GM18909 (cell line): ENCODE measurements around the gene CD151.

Experiments used
- ATAC-seq: cut with Tn5 transposase; IDR thresholded peaks from one replicate; pipeline ENCODE4 v1.9.1; 2021; ENCODE audit warnings: mild to moderate bottlenecking; ENCODE audit not compliant: unreplicated experiment, poor library complexity

CD151 gene

GRCh38 chr11:839280-839623 is 6.5 kb downstream of the CD151 start:
- no peak for ATAC-seq

- no peak for ATAC-seq
Measured at GRCh38 chr11:839875-840617, 7.3 kb downstream of the CD151 start.

GRCh38 chr11:841981-842369 is 9.2 kb downstream of the CD151 start:
- peak; percentile 6 for ATAC-seq

GRCh38 chr11:842370-843002 is 9.7 kb downstream of the CD151 start, which contains the start of the genes POLR2L and TSPAN4:
Gene POLR2L (minus strand): TSS chr11:842529. CDS start chr11:842508, 21 bp downstream.
Gene TSPAN4 (plus strand): TSS chr11:842852. CDS start chr11:850305, 7,453 bp downstream.
- peak; percentile 57 for ATAC-seq

GRCh38 chr11:843086-843734 is 10.5 kb downstream of the CD151 start:
- ATAC-seq: peak; percentile 12

- ATAC-seq: no peak
Measured at GRCh38 chr11:843818-844692, 11.3 kb downstream of the CD151 start.

GRCh38 chr11:844693-845644 is 12.2 kb downstream of the CD151 start:
- ATAC-seq: no peak

GRCh38 chr11:845872-846495 is 13.2 kb downstream of the CD151 start:
- ATAC-seq: no peak

GRCh38 chr11:846496-847098 is 13.8 kb downstream of the CD151 start:
- no peak for ATAC-seq

GRCh38 chr11:847876-848275 is 15.1 kb downstream of the CD151 start:
- no peak for ATAC-seq

- ATAC-seq: no peak
Measured at GRCh38 chr11:848380-848931, 15.7 kb downstream of the CD151 start.

GRCh38 chr11:849104-849824 is 16.5 kb downstream of the CD151 start:
- no peak for ATAC-seq

GRCh38 chr11:849951-850774 is 17.4 kb downstream of the CD151 start:
- no peak for ATAC-seq

GRCh38 chr11:850775-851763 is 18.3 kb downstream of the CD151 start:
- no peak for ATAC-seq

- no peak for ATAC-seq
Measured at GRCh38 chr11:852762-853161, 20.0 kb downstream of the CD151 start.
